GM21737 (cell line): ENCODE measurements around the gene NQO2.

Experiments
- ATAC-seq: cut with Tn5 transposase; IDR thresholded peaks from one replicate; pipeline ENCODE4 v1.9.1; 2021; ENCODE audit warnings: mild to moderate bottlenecking, moderate library complexity; ENCODE audit not compliant: unreplicated experiment

Gene NQO2

GRCh38 chr6:3068329-3069214 is 68.9 kb downstream of the NQO2 start, which contains the start of gene RIPK1:
RIPK1 (plus strand) TSS chr6:3068494; CDS start chr6:3076824, 8,330 bp downstream.
- peak; percentile 84 for ATAC-seq
